Loucy (cell line): ENCODE data around the gene LASP1.

Source experiments
- EZH2phosphoT487 ChIP-seq: fragments of 200-600 bp; IDR thresholded peaks from 2 replicates; pipeline ENCODE4 v1.6.1; 2018; ENCODE audit warnings: antibody characterized with exemption, mild to moderate bottlenecking, moderate library complexity, borderline replicate concordance
- TF ChIP-seq, protein P1 (sequence below): fragments of 200-600 bp; sonication (generic); conservative IDR thresholded peaks from 2 replicates; pipeline ENCODE4 v1.5.1; 2014; ENCODE audit warnings: mild to moderate bottlenecking, antibody characterized with exemption, low read length

GRCh38 chr17:38959508-38959907, 89.7 kb downstream of the LASP1 start:
- TF ChIP-seq, protein P1, sequence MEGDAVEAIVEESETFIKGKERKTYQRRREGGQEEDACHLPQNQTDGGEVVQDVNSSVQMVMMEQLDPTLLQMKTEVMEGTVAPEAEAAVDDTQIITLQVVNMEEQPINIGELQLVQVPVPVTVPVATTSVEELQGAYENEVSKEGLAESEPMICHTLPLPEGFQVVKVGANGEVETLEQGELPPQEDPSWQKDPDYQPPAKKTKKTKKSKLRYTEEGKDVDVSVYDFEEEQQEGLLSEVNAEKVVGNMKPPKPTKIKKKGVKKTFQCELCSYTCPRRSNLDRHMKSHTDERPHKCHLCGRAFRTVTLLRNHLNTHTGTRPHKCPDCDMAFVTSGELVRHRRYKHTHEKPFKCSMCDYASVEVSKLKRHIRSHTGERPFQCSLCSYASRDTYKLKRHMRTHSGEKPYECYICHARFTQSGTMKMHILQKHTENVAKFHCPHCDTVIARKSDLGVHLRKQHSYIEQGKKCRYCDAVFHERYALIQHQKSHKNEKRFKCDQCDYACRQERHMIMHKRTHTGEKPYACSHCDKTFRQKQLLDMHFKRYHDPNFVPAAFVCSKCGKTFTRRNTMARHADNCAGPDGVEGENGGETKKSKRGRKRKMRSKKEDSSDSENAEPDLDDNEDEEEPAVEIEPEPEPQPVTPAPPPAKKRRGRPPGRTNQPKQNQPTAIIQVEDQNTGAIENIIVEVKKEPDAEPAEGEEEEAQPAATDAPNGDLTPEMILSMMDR = no peak
- TF ChIP-seq EZH2phosphoT487 = no peak
